GM23248 (cell line): ENCODE data around the gene PLCB4. TPM values are rescaled to one million over a fixed set of nuclear protein-coding genes. Genes with fewer than 3 reads are reported as not detected.

Source experiments
- DNase-seq: peaks from one replicate; pipeline ENCODE4 v3.0.0-alpha.2; 2015
- H2AFZ ChIP-seq: fragments of 200-600 bp; sonication (generic); 2 replicates; pipeline ENCODE4 v1.6.1; 2016; ENCODE audit warnings: antibody characterized with exemption
- H3F3A ChIP-seq: fragments of 200-600 bp; sonication (generic); 2 replicates; pipeline ENCODE4 v1.6.1; 2016; ENCODE audit warnings: mild to moderate bottlenecking, antibody characterized with exemption, mixed run types; ENCODE audit not compliant: insufficient read depth
- H3K27ac ChIP-seq: fragments of 200-600 bp; sonication (generic); 2 replicates; pipeline ENCODE4 v1.5.1; 2016; ENCODE audit warnings: mild to moderate bottlenecking
- H3K27me3 ChIP-seq: fragments of 200-600 bp; sonication (generic); replicated peaks from 2 replicates; pipeline ENCODE4 v1.6.1; 2016; ENCODE audit warnings: mild to moderate bottlenecking; ENCODE audit not compliant: insufficient read depth
- H3K36me3 ChIP-seq: fragments of 200-600 bp; sonication (generic); 2 replicates; pipeline ENCODE4 v1.6.1; 2016; ENCODE audit warnings: low read depth, mild to moderate bottlenecking
- H3K4me1 ChIP-seq: fragments of 200-600 bp; sonication (generic); 2 replicates; pipeline ENCODE4 v1.6.1; 2016; ENCODE audit warnings: mild to moderate bottlenecking; ENCODE audit not compliant: insufficient read depth
- H3K4me2 ChIP-seq: fragments of 200-600 bp; sonication (generic); one replicate; pipeline ENCODE4 v1.6.1; 2016; ENCODE audit warnings: mild to moderate bottlenecking; ENCODE audit not compliant: unreplicated experiment
- H3K4me3 ChIP-seq: fragments of 200-600 bp; sonication (generic); 2 replicates; pipeline ENCODE4 v1.5.1; 2016; ENCODE audit warnings: mild to moderate bottlenecking
- H3K79me2 ChIP-seq: fragments of 200-600 bp; sonication (generic); 2 replicates; pipeline ENCODE4 v1.6.1; 2016; ENCODE audit warnings: mild to moderate bottlenecking; ENCODE audit not compliant: insufficient read depth
- H3K9ac ChIP-seq: fragments of 200-600 bp; sonication (generic); 2 replicates; pipeline ENCODE4 v1.6.1; 2016; ENCODE audit warnings: mild to moderate bottlenecking
- H3K9me2 ChIP-seq: fragments of 200-600 bp; sonication (generic); 2 replicates; pipeline ENCODE4 v1.6.1; 2016; ENCODE audit warnings: mixed run types, mild to moderate bottlenecking, moderate library complexity; ENCODE audit not compliant: insufficient read depth
- H3K9me3 ChIP-seq: fragments of 200-600 bp; sonication (generic); one replicate; pipeline ENCODE4 v1.6.1; 2017; ENCODE audit warnings: low read depth
- H4K20me1 ChIP-seq: fragments of 200-600 bp; sonication (generic); 2 replicates; pipeline ENCODE4 v1.6.0; 2016; ENCODE audit not compliant: insufficient read depth
- EZH2 ChIP-seq: fragments of 200-600 bp; sonication (generic); IDR thresholded peaks from 2 replicates; pipeline ENCODE4 v1.6.1; 2018; ENCODE audit warnings: antibody characterized with exemption, mild to moderate bottlenecking; ENCODE audit not compliant: insufficient read depth, poor library complexity, severe bottlenecking
- EZH2phosphoT487 ChIP-seq: fragments of 200-600 bp; sonication (generic); IDR thresholded peaks from 2 replicates; pipeline ENCODE4 v1.6.1; 2018; ENCODE audit warnings: antibody characterized with exemption, moderate library complexity, mild to moderate bottlenecking, low read depth; ENCODE audit not compliant: insufficient read depth
- WGBS, 2 experiments: methylation state at CpG; one replicate each; pipeline ENCODE4 v1.1.6; 2015 to 2017; ENCODE audit warnings: low lambda C conversion rate in 2 of 2, low coverage in 1 of 2; ENCODE audit errors: missing lambda C conversion rate in 2 of 2; 5-methylcytosine and 5-hydroxymethylcytosine counted together
- in situ Hi-C: fragments of 300-500 bp; cut with MboI; formaldehyde crosslinking; loops from 2 replicates; pipeline ENCODE4 v1.15.0; 2020
- polyA plus RNA-seq: library from polyadenylated mRNA; unstranded; fragments of >200 nt; fragmentation: Nextera tagmentation; extraction: Ambion mirVana; gene quantifications from 2 replicates; pipeline ENCODE4 v1.2.1, GENCODE V29; 2016
- total RNA-seq: library from RNA; depleted of rRNA; stranded (reverse); fragments of >200 nt; shearing (Covaris generic); gene quantifications from 2 replicates; pipeline ENCODE4 v1.2.3, GENCODE V29; 2014

The PLCB4 gene
- total and polyA plus RNA-seq, 2 experiments from 2014 or later: 5.0 to 9.5 TPM

GRCh38 chr20:9207253-9207652 is 138.4 kb downstream of the PLCB4 start:
- no peak overlapping the region for H2AFZ ChIP-seq
- no peaks in the 10 kb centered on the region for H3K9me3 ChIP-seq
- no peaks in the 10 kb centered on the region for H3F3A ChIP-seq
- H3K9ac ChIP-seq: no peak overlapping the region
- H3K27me3 ChIP-seq: no peaks in the 10 kb centered on the region
- no peaks in the 10 kb centered on the region for H3K36me3 ChIP-seq
- no peak overlapping the region for H3K4me2 ChIP-seq
- no peak overlapping the region for H3K27ac ChIP-seq
- no peaks in the 10 kb centered on the region for H3K9me2 ChIP-seq
- TF ChIP-seq EZH2phosphoT487 (no peak), EZH2 (no peak)
- no peaks in the 10 kb centered on the region for H3K4me1 ChIP-seq
- H3K79me2 ChIP-seq: no peaks in the 10 kb centered on the region
- in situ Hi-C loops: no loop called here
- 86 to 91% methylated on average over 5 of the region's 5 CpGs for WGBS, 2 experiments
- no peak overlapping the region for H3K4me3 ChIP-seq
- DNase-seq: no peak
- H4K20me1 ChIP-seq: no peaks in the 10 kb centered on the region

- no peak for DNase-seq
- Histone ChIP-seq H3K4me1 (peaks cover 11% of the 10 kb centered on the region), H3K27me3 (no peaks in the 10 kb centered on the region), H3K36me3 (no peaks in the 10 kb centered on the region), H3K9me3 (no peaks in the 10 kb centered on the region), H2AFZ (no peak overlapping the region), H3K9ac (no peak overlapping the region), H3K79me2 (no peaks in the 10 kb centered on the region), H3K9me2 (no peaks in the 10 kb centered on the region), H4K20me1 (no peaks in the 10 kb centered on the region), H3K27ac (no peak overlapping the region), H3K4me3 (no peak overlapping the region), H3F3A (peaks cover 13% of the 10 kb centered on the region; the same call in 1 of the 2 replicates), H3K4me2 (no peak overlapping the region)
- TF ChIP-seq EZH2 (no peak), EZH2phosphoT487 (no peak)
- in situ Hi-C loops: no loop called here
- WGBS, 2 experiments: 96% methylated on average over 5 of the region's 5 CpGs
Observed at GRCh38 chr20:9210356-9210755, 141.5 kb downstream of the PLCB4 start.

GRCh38 chr20:9211016-9211760 is 142.3 kb downstream of the PLCB4 start:
- H3K27ac ChIP-seq: no peak overlapping the region
- peaks cover 12% of the 10 kb centered on the region for H3K4me1 ChIP-seq
- no peak for DNase-seq
- no peaks in the 10 kb centered on the region for H3K36me3 ChIP-seq
- H3F3A ChIP-seq: peaks cover 13% of the 10 kb centered on the region; the same call in 1 of the 2 replicates
- no peak for TF ChIP-seq EZH2
- no peak for TF ChIP-seq EZH2phosphoT487
- WGBS, 2 experiments: 93 to 97% methylated on average over 4 of the region's 4 CpGs
- H3K79me2 ChIP-seq: no peaks in the 10 kb centered on the region
- H3K9me3 ChIP-seq: no peaks in the 10 kb centered on the region
- no peak overlapping the region for H2AFZ ChIP-seq
- H4K20me1 ChIP-seq: no peaks in the 10 kb centered on the region
- H3K4me2 ChIP-seq: no peak overlapping the region
- in situ Hi-C loops: no loop called here
- H3K27me3 ChIP-seq: no peaks in the 10 kb centered on the region
- no peak overlapping the region for H3K9ac ChIP-seq
- no peaks in the 10 kb centered on the region for H3K9me2 ChIP-seq
- no peak overlapping the region for H3K4me3 ChIP-seq

GRCh38 chr20:9212735-9213134 is 143.8 kb downstream of the PLCB4 start:
- no peak overlapping the region for H2AFZ ChIP-seq
- H3K4me1 ChIP-seq: peaks cover 12% of the 10 kb centered on the region
- H3K4me2 ChIP-seq: no peak overlapping the region
- no peak overlapping the region for H3K27ac ChIP-seq
- no peaks in the 10 kb centered on the region for H3K9me2 ChIP-seq
- no peak overlapping the region for H3K9ac ChIP-seq
- H3K27me3 ChIP-seq: no peaks in the 10 kb centered on the region
- peaks cover 13% of the 10 kb centered on the region; the same call in 1 of the 2 replicates for H3F3A ChIP-seq
- no peaks in the 10 kb centered on the region for H4K20me1 ChIP-seq
- H3K79me2 ChIP-seq: no peaks in the 10 kb centered on the region
- 84 to 89% methylated on average over 2 of the region's 2 CpGs for WGBS, 2 experiments
- in situ Hi-C loops: no loop called here
- no peak overlapping the region for H3K4me3 ChIP-seq
- no peaks in the 10 kb centered on the region for H3K9me3 ChIP-seq
- DNase-seq: no peak
- TF ChIP-seq EZH2: no peak
- TF ChIP-seq EZH2phosphoT487: no peak
- no peaks in the 10 kb centered on the region for H3K36me3 ChIP-seq
